GM19452 (cell line): Measurements from ENCODE around the gene RSPH10B2.
"Not testable (repeated sequence)": the region's sequence is repeated elsewhere in the genome, so short reads cannot be mapped to it uniquely, and the experiment has no call there.

Experiments used
- ATAC-seq: cut with Tn5 transposase; IDR thresholded peaks from one replicate; pipeline ENCODE4 v1.9.1; 2021; ENCODE audit not compliant: unreplicated experiment

The RSPH10B2 gene

DNA sequence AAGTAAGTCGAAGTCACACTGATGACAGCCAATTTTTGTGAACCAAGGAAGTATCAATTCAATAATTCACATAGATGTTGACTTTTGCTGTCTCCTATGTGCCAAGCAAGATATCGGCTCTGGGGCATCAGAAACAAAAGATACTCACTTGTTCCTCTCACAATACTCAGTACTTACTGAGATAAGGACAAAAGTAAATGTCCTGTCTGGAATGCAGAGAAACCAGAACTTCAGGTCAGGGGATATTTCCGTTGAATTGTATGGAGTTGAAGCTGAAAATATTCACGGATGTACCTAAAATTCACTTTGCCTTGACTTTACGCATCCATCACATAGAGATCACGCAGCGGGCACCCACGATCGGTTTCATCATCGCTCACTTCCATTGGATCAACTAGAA is 83.2 kb downstream of the RSPH10B2 start:
- not testable (repeated sequence) for ATAC-seq

DNA sequence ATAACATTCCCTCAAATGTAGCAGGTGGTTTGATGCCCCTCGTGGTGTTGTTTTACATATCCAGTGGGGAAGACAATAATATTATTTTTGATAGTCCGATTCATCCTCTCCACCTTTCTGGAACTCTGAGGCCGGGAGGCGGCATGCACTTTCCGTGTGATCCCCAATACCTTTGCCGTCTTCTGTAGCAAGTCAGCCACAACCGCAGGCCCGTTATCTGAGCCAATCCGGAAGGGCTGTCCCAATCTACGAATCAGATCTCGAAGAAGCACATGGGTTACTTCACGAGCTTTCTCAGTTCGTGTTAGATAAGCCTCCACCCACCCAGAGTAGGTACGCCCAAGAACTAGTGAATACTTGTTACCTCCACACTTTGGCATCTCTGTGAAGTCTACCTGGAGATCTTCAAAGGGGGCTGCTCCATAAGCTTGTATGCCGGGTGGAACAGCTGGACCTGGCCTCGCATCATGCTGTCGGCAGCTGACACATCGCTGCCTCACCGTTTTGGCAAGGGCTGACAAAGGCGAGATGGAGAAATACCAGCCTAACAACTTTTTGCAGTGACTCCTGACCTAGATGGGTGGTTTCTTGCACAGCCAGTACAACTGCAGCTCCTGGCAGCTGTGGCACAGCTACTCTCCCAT is 88.5 kb downstream of the RSPH10B2 start:
- not testable (repeated sequence) for ATAC-seq

DNA sequence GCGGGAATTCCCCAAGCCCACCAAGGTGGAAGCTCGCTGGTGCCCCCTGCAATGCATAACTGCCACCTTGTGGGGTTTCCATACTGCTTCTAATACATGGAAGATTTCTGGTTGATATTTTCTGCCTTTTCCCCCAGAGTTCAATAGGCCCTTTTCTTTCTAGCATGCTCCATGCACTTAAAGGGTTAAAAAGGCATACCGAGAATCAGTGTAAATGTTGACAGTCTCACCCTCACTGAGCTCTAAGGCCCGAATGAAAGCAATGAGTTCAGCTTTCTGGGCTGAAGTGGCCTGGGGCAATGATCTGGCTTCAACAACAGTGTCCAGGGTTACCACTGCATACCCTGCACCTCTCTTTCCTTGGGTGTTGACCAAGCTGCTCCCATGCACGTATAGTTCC is 89.2 kb downstream of the RSPH10B2 start:
- not testable (repeated sequence) for ATAC-seq

DNA sequence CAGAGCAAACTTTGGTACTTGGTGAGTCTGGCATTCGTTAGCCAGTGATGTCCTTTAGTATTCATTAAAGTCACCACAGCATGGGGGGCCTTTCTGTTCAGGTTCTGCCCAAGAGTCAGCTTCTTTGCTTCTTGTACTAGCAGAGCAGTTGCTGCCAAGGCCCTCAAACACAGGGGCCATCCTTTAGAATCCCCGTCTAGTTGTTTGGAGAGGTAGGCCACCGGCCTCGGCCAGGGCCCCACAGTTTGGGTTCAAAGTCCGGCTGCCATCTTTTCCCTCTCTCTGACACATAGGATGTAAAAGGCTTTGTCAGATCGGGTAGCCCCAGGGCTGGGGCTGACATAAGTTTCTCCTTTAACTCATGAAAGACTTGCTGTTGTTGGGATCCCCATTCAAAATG is 89.8 kb downstream of the RSPH10B2 start:
- not testable (repeated sequence) for ATAC-seq

DNA sequence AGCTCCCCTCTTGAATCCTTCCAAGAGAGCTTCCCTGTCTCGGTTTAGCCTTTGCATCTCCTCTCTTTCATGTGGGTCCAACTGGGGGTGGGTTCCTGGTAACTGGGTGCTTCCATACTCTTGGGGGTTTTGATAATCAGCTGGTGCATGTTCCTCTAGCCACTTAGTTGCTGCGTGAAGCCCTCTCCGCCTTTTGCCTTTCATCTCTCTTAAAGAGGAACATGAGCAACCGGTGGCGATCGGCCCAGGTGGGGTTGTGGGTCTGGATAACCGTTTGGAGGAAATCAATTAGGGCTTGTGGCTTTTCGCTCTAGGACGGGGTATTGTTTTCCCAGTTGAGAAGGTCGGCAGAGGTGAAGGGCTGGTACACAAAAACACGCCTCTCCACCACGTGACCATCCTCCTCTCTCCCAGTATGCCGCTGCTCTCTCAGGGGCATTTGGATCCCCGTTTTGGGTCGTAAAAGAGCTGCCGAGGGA is 92.1 kb downstream of the RSPH10B2 start:
- ATAC-seq: not testable (repeated sequence)

DNA sequence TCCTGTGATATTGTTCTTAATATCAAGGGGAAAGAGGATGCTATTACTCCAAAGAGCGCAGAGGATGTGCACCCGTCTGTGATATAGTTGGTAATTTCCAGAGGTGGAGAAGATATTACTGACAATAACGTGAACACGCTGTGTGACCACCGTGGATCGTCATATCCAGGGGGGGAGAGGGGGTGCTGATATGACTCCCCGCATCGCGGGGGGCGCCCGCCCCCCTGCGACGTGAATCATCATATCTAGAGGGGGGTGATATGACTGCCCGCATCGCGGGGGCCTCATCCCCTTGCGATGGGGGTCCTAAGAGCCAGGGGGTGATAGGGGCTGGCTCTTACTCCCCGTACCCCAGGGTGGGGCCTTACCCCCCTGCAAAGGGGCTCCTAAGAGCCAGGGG is 93.8 kb downstream of the RSPH10B2 start:
- ATAC-seq: not testable (repeated sequence)
